ENCODE measurements around the gene TRDN.
"Not testable (repeated sequence)": the region's sequence is repeated elsewhere in the genome, so short reads cannot be mapped to it uniquely, and the experiment has no call there.

Gene TRDN

DNA sequence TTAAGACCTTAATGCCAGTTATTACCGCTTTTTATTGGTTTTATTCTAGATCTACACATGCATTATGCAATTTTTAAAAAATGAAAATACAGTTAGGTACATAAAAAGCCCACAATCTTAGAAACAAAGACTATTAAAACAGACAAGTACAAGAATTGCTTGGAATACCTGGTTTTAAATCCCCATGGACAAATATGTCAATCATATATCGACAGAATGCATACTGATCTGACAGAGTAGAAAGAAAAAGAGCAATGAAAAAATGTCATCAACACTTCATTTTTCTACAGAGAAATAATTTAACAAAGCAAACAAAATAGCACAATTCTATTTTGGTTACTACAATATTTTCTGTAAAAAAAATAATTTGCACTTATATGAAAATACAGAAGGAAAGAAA is 139.7 kb downstream of the TRDN start:
- DNase-seq, result no peak

DNA sequence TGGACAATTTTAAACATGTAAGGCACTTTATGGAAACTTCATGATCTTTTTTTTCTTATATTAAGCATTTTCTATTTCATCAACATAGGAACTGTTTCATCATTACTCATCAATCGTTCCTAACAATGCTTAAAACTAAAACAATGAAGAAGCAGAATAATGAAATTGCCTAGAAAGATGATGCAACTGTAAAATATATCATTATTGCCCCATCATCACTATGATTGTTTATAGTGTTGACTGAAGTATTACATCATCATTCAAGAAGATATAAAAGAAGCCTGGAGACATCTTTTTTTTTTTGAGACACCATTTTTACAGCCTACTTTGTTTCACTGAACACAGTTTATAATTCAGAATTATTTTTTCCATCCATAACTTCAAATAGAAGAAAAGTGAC is 147.2 kb downstream of the TRDN start:
- DNase-seq, result no peak

GRCh38 chr6:123480986-123481385 is 155.8 kb downstream of the TRDN start:
- no peak for DNase-seq

- DNase-seq, result not testable (repeated sequence)
Measured at GRCh38 chr6:123472025-123472702, 164.6 kb downstream of the TRDN start.

- DNase-seq, result no peak
Measured at GRCh38 chr6:123467392-123467791, 169.4 kb downstream of the TRDN start.

DNA sequence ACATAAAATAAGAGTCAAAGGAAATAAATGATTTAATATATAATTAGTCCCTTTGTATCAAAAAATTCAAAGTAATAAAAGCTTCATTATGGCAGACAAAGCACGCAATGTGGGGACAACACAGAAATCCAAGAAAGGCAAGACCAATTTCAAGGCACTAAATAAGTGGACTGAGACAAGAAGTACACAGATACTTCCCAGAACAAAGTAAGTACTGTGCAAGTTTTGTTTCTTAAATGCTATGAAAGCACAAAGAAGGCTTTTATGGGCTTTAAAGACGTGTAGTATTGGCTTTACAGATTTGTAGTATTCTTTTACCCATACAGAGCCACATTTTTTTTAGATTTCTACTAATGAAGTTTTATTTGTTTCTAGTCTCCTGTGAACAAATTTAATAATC is 174.6 kb downstream of the TRDN start:
- no peak for DNase-seq

DNA sequence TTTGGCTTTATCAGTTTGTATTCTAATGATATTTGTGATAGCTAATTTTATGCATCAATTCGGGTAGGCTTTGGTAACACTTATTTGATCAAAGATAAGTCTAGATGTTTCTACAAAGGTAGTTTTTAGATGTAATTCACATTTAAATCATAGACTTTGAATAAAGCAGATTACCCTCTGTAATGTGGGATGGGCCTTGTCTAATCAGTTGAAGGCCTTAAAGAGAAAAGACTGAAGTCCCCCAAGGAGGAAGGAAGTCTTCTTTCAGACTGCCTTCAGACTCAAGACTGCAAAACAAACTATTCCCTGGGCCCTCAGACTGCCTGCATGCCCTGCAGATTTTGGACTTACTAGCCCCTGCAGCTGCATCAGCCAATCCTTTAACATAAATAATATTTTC is 178.5 kb downstream of the TRDN start:
- DNase-seq, result no peak

GRCh38 chr6:123456836-123457235 is 179.9 kb downstream of the TRDN start:
- DNase-seq, result no peak

GRCh38 chr6:123454448-123454847 is 182.3 kb downstream of the TRDN start:
- no peak for DNase-seq

GRCh38 chr6:123453071-123453470 is 183.7 kb downstream of the TRDN start:
- DNase-seq, result not testable (repeated sequence)

- DNase-seq, result no peak
Measured at GRCh38 chr6:123448306-123448884, 188.4 kb downstream of the TRDN start.

DNA sequence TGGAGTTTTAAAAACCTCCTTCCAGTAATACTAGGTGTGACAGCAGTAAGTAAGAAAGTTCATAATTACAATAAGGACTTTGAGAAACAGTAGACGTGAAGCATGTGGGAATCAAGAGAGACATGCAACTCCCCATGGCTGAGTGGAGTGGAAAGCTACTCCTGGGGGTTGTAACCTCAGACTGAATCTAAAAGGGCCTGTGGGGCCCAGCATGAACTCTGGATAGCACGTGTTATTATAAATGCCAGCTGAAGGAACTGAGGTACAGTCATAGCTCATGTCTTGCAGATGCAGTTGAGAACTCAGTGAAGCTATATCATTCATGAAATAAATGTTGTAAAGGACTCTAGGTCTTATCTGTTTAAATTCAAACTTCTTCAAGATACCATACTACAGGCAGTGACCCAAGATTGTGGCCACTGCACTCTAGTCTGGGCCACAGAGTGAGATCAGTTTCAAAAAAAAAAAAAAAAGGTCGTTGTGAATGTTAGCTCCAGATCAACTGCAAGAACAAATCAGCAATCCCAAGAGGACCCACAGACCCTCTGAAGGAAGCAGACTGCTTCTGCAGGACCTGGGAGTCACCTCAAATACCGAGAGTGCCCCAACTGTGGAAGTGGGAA is 189.3 kb downstream of the TRDN start:
- DNase-seq, result no peak

GRCh38 chr6:123439371-123439770 is 197.4 kb downstream of the TRDN start:
- no peak for DNase-seq

GRCh38 chr6:123434186-123434585 is 202.6 kb downstream of the TRDN start:
- DNase-seq, result no peak

DNA sequence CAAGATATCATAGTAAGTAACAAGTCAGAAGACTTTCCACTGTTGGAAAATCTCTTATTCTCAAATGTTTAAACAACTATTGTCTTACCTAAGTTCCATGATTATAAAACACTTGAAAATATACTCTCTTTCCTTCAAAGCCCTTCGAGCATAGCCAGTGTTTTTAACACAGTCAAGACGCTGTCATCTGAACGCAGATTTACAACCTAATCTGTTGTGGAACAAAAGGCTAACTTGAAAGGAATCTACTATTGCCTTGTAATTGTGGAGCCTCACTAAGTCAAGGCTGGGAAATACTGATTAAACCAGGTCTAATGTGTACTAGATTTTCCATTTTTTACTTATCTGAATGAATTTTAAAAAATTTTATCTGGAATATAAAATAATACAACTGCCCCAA is 205.8 kb downstream of the TRDN start:
- no peak for DNase-seq

GRCh38 chr6:123427008-123427407 is 209.7 kb downstream of the TRDN start:
- no peak for DNase-seq

DNA sequence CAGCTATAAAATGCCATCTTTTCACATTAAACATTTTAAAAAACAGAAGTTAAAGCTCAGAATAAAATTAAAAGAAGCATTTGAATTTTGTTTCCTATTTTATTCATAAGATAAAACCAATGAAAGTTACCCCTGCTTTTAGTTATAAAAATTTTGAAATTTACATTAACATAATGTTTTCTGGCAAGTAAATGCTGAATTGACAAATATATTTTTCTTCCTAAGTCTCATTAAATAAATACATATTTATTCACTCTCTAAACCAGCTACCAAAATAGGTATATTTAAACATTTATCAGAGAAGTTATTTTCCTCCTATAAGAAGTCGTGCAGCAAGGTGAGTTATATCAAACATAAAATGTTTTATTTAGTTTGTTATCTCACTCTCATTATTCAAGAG is 213.6 kb downstream of the TRDN start:
- DNase-seq, result no peak

GRCh38 chr6:123420512-123420911 is 216.2 kb downstream of the TRDN start:
- DNase-seq, result no peak

GRCh38 chr6:123418071-123418470 is 218.7 kb downstream of the TRDN start:
- DNase-seq, result no peak

- DNase-seq, result no peak
Measured at GRCh38 chr6:123417535-123417934, 219.2 kb downstream of the TRDN start.

DNA sequence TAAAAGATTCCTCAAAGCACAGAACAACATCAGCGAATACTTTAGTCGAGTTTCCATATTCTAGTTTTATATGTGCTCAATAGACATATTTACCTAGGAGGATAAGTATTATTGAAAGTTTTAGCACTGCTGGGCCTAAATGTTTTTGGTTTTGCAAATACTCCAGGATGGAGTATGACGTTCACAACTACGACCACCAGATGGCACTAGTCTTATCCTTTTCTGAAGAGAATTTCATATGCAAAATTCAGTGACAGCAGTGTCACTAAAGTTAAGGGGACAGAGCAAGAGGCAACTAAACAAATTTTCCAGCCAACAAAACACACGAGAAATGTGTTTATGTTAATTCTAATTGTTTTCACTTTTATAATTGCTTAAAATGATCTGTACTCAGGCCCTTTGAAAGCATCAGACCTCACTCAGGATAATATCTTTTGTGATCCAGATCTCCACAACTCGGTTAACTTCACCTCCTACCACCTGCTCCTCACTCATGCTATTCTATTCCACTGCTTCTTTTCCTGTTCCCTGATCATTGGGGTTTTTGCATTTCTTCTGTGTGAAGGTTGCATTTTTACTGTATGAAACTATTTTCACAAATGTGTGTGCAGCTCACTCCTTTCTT is 220.8 kb downstream of the TRDN start:
- DNase-seq, result peak; percentile 7

- no peak for DNase-seq
Measured at GRCh38 chr6:123404975-123405374, 231.8 kb downstream of the TRDN start.

DNA sequence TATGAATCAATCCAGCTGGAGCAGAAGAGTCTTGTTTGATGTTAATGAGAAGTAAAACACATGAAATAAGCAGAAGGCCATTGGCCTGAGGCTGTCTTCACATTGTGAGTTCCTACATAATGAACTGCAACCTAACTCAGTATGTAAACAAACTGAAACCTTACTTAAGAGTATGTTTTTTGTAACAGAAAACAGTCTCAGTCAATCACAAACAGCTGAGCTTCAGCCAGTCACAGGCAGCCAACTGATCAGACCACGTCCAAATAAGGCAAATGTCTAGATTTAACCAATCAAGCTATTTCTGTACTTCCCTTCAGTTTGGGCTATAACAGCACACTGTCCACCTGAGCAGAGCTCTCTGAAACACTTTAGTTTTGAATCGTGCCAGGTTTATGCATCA is 234.7 kb downstream of the TRDN start:
- DNase-seq, result no peak

DNA sequence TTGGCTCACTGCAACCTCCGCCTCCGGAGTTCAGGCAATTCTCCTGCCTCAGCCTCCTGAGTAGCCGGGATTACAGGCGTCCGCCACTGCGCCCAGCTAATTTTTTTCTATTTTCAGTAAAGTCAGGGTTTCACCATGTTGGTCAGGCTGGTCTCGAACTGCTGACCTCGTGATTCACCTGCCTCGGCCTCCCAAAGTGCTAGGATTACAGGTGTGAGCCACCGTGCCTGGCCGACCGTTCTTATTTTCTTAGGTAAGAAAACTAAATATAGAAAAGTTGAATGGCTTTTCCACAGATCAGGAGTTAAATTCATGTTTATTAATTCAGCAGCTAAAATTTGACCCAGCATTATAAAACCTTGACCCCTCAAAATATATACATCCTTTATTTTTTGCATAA is 238.7 kb downstream of the TRDN start:
- no peak for DNase-seq

Measured in stimulated activated CD4-positive, alpha-beta T cell treated with anti-CD3 and anti-CD28 coated beads, Interleukin-12 subunit alpha, Interleukin-12 subunit beta, amount 100 ng/mL, for 4 hours (primary cell).